Right lobe of liver (tissue), 6 donors: ENCODE results near the gene LSM2. TPM values are rescaled to one million over a fixed set of nuclear protein-coding genes. Genes with fewer than 3 reads are reported as not detected.

Source experiments
- ATAC-seq, 4 donors: fragments of 200-7000 bp; cut with Tn5 transposase; one replicate each; pipeline ENCODE4 v1.9.1; 2020; ENCODE audit warnings: mild to moderate bottlenecking in 4 of 4, moderate library complexity in 4 of 4
- DNase-seq, 3 donors: peaks; one replicate each; pipeline ENCODE4 v3.0.0-alpha.2; 2020
- H3K27ac ChIP-seq, 3 donors: fragments of 200-600 bp; one replicate each; pipeline ENCODE4 v1.8.0; 2022
- H3K27me3 ChIP-seq, 2 donors: fragments of 200-600 bp; one replicate each; pipeline ENCODE4 v1.8.0; 2022
- H3K36me3 ChIP-seq, 4 donors: fragments of 200-600 bp; sonication (generic) in 1 of 4; one replicate each; pipeline versions ENCODE4 v1.5.1 to v1.8.0; 2017 to 2022; ENCODE audit warnings: control low read depth in 1 of 4
- H3K4me1 ChIP-seq, 4 donors: fragments of 200-600 bp; sonication (generic) in 1 of 4; one replicate each; pipeline versions ENCODE4 v1.5.1 to v1.8.0; 2017 to 2022; ENCODE audit warnings: control low read depth in 1 of 4
- H3K4me3 ChIP-seq, 3 donors: fragments of 200-600 bp; one replicate each; pipeline ENCODE4 v1.8.0; 2022
- H3K9me3 ChIP-seq, 4 donors: fragments of 200-600 bp; sonication (generic) in 1 of 4; one replicate each; pipeline versions ENCODE4 v1.5.1 to v1.8.0; 2017 to 2022; ENCODE audit warnings: control low read depth in 1 of 4
- POLR2A ChIP-seq: fragments of 450-650 bp; IDR thresholded peaks from one replicate; pipeline ENCODE4 v1.6.1; 2017; ENCODE audit warnings: antibody characterized with exemption, mild to moderate bottlenecking
- WGBS: methylation state at CpG from one replicate; pipeline ENCODE4 v1.1.6; 2018; ENCODE audit warnings: low coverage, low lambda C conversion rate; ENCODE audit not compliant: insufficient coverage; ENCODE audit errors: missing lambda C conversion rate; 5-methylcytosine and 5-hydroxymethylcytosine counted together
- intact Hi-C, 2 donors: fragments of 100-400 bp; cut with DNase I; formaldehyde crosslinking; loops; one replicate each; pipeline versions ENCODE4 v1.11.2 to v1.14.1; 2022
- total RNA-seq, 6 experiments: library from RNA; depleted of rRNA in 2 of 6; stranded (reverse); fragments of >200 nt in 2 of 6; fragmentation: NEBNext Ultra II Directional in 3 of 6; extraction: Animal tissue kit (Norgen Biotek cat#: 25700) in 3 of 6; gene quantifications; one replicate each; pipeline versions ENCODE4 v1.1.0 to v1.2.4, GENCODE V29; 2016 to 2023
- TF ChIP-seq, protein P1 (sequence below), 4 donors: fragments of 200-600 bp in 3 of 4; fragments of 450-650 bp in 1 of 4; IDR thresholded peaks; one replicate each; pipeline versions ENCODE4 v1.5.1 to v1.8.0; 2016 to 2022; ENCODE audit warnings: antibody characterized with exemption in 4 of 4, mild to moderate bottlenecking in 2 of 4
- donor health status: DM: no; HTN: yes; CAD: no.
- donor health status: DM: no; HTN: no; CAD: no.
- donor health status: DM: no; HTN: no; CAD: no.
- donor health status: DM: no; HTN: yes; CAD: no.
- donor health status: DM: no; HTN: yes; CAD: no.

Gene LSM2
- total RNA-seq, 6 experiments from 2014 or later, result 11.0 to 26.1 (median 11.6) TPM

DNA sequence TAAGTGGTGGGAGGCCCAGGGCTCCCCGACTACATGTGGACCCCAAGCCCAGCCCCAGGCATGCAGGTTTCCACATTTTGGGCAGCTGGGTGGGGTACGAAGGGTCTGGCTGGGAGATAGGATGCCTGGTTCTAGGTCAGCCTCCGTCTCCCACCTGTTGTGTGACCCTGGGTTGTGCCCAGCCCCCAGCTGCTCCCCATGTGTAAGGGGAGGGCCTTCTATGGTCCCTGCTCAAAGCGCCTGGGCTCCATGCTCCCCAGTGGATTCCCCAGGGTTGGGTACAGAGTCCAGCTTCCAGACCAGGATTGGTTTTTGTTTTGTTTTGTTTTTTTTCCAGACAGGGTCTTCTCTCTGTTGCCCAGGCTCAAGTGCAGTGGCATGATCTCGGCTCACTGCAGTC lies 28.6 kb downstream of the LSM2 start:
- peaks cover 0 to 24% (median 11%) of the 10 kb centered on the region in 4 donors for H3K36me3 ChIP-seq
- H3K4me3 ChIP-seq, result no peak overlapping the region
- whole genome bisulfite sequencing, result 80% methylated on average over 2 of the region's 5 CpGs
- ATAC-seq (no peak), DNase-seq (no peak)
- TF ChIP-seq POLR2A, result no peak
- TF ChIP-seq, protein P1, sequence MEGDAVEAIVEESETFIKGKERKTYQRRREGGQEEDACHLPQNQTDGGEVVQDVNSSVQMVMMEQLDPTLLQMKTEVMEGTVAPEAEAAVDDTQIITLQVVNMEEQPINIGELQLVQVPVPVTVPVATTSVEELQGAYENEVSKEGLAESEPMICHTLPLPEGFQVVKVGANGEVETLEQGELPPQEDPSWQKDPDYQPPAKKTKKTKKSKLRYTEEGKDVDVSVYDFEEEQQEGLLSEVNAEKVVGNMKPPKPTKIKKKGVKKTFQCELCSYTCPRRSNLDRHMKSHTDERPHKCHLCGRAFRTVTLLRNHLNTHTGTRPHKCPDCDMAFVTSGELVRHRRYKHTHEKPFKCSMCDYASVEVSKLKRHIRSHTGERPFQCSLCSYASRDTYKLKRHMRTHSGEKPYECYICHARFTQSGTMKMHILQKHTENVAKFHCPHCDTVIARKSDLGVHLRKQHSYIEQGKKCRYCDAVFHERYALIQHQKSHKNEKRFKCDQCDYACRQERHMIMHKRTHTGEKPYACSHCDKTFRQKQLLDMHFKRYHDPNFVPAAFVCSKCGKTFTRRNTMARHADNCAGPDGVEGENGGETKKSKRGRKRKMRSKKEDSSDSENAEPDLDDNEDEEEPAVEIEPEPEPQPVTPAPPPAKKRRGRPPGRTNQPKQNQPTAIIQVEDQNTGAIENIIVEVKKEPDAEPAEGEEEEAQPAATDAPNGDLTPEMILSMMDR (IDR thresholded peaks at IDR 0.05), result no peak
- H3K27me3 ChIP-seq, result no peaks in the 10 kb centered on the region
- peak overlapping the region in 1 of 3 donors; percentile 58 for H3K27ac ChIP-seq
- H3K4me1 ChIP-seq, result peaks cover 0 to 27% (median 6%) of the 10 kb centered on the region in 4 donors
- no peaks in the 10 kb centered on the region for H3K9me3 ChIP-seq
- intact Hi-C loops, result loop anchor here (10.0 kb wide), 1 partner anchor 57 kb away; no protein-coding TSS in a partner anchor

DNA sequence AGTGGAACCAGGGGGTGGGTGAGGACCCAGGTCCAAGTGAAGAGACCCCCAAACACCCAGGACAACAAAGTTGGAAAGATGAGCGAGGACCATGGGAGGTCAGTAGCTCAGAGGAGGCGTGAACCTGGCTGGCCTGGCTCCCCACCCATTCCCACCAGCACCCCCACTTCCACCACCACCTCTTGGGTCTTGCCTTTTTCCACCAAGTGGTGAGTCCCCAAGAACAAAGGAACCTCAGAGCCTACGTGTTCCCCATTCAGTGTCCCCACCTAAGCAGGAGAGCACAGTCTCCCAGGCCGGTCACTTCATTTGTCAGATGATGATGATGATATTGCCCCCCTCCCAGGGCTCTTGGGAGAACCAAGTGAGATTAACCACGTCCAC lies 29.1 kb downstream of the LSM2 start:
- intact Hi-C loops, result loop anchor here (10.0 kb wide), 1 partner anchor 57 kb away; no protein-coding TSS in a partner anchor

DNA sequence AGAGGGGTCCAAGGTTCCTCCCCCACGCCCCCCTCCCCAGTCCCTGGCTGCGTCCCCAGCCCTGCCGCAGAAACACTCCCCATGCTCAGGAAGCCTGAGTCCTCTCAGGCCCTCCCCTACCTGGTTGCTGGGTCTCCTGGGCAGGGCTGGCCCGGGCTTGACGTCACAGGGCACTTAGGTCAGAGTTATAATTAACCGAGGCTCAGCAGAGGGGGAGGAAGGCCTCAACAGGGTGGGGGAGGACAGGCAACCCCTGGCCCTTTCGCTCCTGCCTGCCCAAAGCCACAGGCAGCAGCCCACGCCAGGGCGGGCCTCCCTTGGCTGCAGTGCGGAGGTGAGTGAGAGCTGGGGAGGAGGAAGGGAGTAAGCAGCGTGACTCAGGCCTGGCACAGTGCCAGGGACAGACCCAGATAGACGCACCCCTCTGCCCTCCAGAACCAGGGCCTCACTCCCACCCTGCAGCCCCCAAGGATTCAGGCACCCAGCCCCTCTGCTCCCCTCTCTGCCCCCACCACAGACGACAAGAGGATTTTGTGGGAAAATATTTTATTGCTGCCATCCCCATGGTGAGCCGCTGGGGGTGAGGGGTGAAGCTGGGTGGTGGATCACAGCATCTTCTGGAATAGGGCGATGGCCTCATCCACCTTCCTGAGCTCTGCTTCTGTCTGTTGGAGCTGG lies 29.6 kb downstream of the LSM2 start, which contains the start of gene VWA7:
TSS of gene VWA7 (minus strand) at position 340 of the 678 bp plus-strand sequence. CDS start 549 bp downstream, outside the sequence.
- DNase-seq, result peak; percentile 90 to 95 (median 93)
- intact Hi-C loops, result loop anchor here (10.0 kb wide), 1 partner anchor 58 kb away; no protein-coding TSS in a partner anchor

More for the DNA sequence above, 29.1 kb downstream of the LSM2 start:
- Histone ChIP-seq H3K9me3 (no peaks in the 10 kb centered on the region), H3K4me1 (peaks cover 0 to 30% (median 6%) of the 10 kb centered on the region in 4 donors), H3K27ac (peak overlapping the region; percentile 52 to 61 (median 58)), H3K4me3 (no peak overlapping the region), H3K27me3 (no peaks in the 10 kb centered on the region), H3K36me3 (peaks cover 0 to 24% (median 9%) of the 10 kb centered on the region in 4 donors)
- no peak for DNase-seq
- WGBS, result 93% methylated on average over 3 of the region's 5 CpGs
- no peak for ATAC-seq
- TF ChIP-seq, protein P1 (IDR thresholded peaks at IDR 0.05), result no peak
- no peak for TF ChIP-seq POLR2A

DNA sequence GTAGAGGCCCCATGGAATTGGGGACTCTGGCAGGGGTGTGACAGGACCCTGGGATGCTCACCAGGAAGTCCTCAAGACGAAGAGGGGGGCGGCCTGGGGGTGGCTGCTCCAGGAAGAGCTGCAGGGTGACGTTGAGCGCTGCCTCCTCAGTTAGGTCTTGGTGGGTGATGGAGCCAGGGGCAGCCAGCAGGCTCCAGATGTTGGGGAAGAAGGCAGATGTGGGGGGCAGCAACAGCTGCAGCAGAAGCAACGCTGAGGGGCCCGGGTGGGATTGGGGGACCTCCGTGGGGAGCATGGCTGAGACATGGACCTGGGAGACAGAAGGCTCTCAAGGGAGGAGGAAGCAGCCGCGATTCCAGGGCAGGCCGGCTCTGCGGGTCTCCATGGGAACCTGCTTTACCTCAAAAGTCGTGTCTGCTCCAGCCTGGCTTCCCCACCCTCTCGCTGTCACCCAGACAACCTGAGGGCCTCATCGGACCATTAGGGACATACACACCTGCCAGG lies 30.2 kb downstream of the LSM2 start:
- ATAC-seq, result peak in 3 of 4 donors; percentile 1 to 3 (median 2)
- peaks cover 0 to 30% (median 6%) of the 10 kb centered on the region in 4 donors for H3K4me1 ChIP-seq
- 0% methylated on average over 3 of the region's 14 CpGs for WGBS
- TF ChIP-seq, protein P1 (IDR thresholded peaks at IDR 0.05), result no peak
- no peak for TF ChIP-seq POLR2A
- H3K4me3 ChIP-seq, result peak overlapping the region; percentile 1 to 23 (median 18)
- peaks cover 0 to 18% (median 8%) of the 10 kb centered on the region in 4 donors for H3K36me3 ChIP-seq
- intact Hi-C loops, result loop anchor here (10.0 kb wide), 1 partner anchor 58 kb away; no protein-coding TSS in a partner anchor
- no peaks in the 10 kb centered on the region for H3K9me3 ChIP-seq
- peak overlapping the region; percentile 52 to 61 (median 58) for H3K27ac ChIP-seq
- no peaks in the 10 kb centered on the region for H3K27me3 ChIP-seq
- DNase-seq, result no peak

More for the DNA sequence above, 29.6 kb downstream of the LSM2 start, which contains the start of gene VWA7:
- peak within 1 kb of the TSS; percentile 52 to 61 (median 58) for H3K27ac ChIP-seq
- H3K27me3 ChIP-seq, result no peaks in the 10 kb centered on the region
- peak; percentile 69 to 85 (median 79) for ATAC-seq
- peak within 1 kb of the TSS; percentile 1 to 23 (median 18) for H3K4me3 ChIP-seq
- H3K9me3 ChIP-seq, result no peaks in the 10 kb centered on the region
- peaks cover 0 to 30% (median 6%) of the 10 kb centered on the region in 4 donors for H3K4me1 ChIP-seq
- peak; percentile 29 for TF ChIP-seq POLR2A
- TF ChIP-seq, protein P1 (IDR thresholded peaks at IDR 0.05), result no peak
- peaks cover 0 to 23% (median 8%) of the 10 kb centered on the region in 4 donors for H3K36me3 ChIP-seq
- 17% methylated on average over 7 of the region's 15 CpGs for WGBS
